ENCODE data around the gene IPO4. TPM values are rescaled to one million over a fixed set of nuclear protein-coding genes. Genes with fewer than 3 reads are reported as not detected.
"Not testable (repeated sequence)": the region's sequence is repeated elsewhere in the genome, so short reads cannot be mapped to it uniquely, and the experiment has no call there.

IPO4 gene
- total RNA-seq, 1 experiment from 2014 or later: 116 TPM

DNA sequence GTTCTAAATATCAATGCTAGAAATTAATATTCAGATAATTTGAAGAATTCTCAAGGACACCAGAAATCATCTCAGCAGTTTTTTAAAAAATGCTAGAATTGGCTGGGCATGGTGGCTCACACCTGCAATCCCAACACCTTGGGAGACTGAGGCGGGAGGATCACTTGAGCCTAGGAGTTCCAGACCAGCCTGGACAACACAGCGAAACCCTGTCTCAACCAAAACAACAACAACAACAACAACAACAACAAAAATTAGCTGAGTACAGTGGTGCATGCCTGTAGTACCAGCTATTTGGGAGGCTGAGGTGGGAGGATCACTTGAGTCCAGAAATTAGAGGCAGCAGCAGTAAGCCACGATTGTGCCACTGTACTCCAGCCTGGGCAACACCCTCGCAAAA is 30.5 kb upstream of the IPO4 start:
- Histone ChIP-seq H4K91ac (ENCODE audit: insufficient read length, low read depth, low read length) (no peak overlapping the region), H2BK12ac (ENCODE audit: insufficient read length, low read depth, low read length) (no peak overlapping the region), H3K79me1 (ENCODE audit: insufficient read depth, low read depth, low read length, poor library complexity, severe bottlenecking) (peaks cover 11% of the 10 kb centered on the region), H4K20me1 (ENCODE audit: control insufficient read depth, insufficient read depth, insufficient read length) (no peaks in the 10 kb centered on the region), H4K8ac (replicated peaks; ENCODE audit: insufficient read length, low read depth, low read length) (no peak overlapping the region), H3K27ac (ENCODE audit: insufficient read length, low read depth, low read length) (no peak overlapping the region), H2BK20ac (ENCODE audit: low read depth, low read length, poor library complexity, severe bottlenecking) (no peak overlapping the region), H3K14ac (ENCODE audit: insufficient read depth, low read length) (no peak overlapping the region), H3K23me2 (ENCODE audit: insufficient read length, low read depth, low read length, poor library complexity, severe bottlenecking) (peaks cover 8% of the 10 kb centered on the region), H2AK5ac (ENCODE audit: insufficient read length, low read length) (no peak overlapping the region), H3K79me2 (ENCODE audit: insufficient read depth, low read length) (peaks cover 3% of the 10 kb centered on the region; the same call in 1 of the 2 replicates), H4K5ac (ENCODE audit: insufficient read length, low read depth, low read length) (no peak overlapping the region), H2BK15ac (ENCODE audit: low read depth, low read length) (no peak overlapping the region), H3K4ac (ENCODE audit: low read depth, low read length) (no peak overlapping the region), H3K56ac (ENCODE audit: insufficient read length, low read depth, low read length) (no peak overlapping the region), H3K4me2 (ENCODE audit: insufficient read depth, insufficient read length, low read length) (no peak overlapping the region), H3K23ac (ENCODE audit: insufficient read length, low read depth, low read length) (no peak overlapping the region), H3K9ac (ENCODE audit: extremely low read depth, insufficient read length, low read length) (no peak overlapping the region), H2BK120ac (ENCODE audit: low read depth, low read length, poor library complexity, severe bottlenecking) (no peak overlapping the region), H3K4me1 (ENCODE audit: insufficient read depth, low read length) (no peaks in the 10 kb centered on the region), H2AFZ (ENCODE audit: low read length) (no peak overlapping the region), H3K9me3 (ENCODE audit: control insufficient read depth, low read depth, low read length) (no peaks in the 10 kb centered on the region), H3K27me3 (ENCODE audit: insufficient read depth, low read length) (no peaks in the 10 kb centered on the region), H2BK5ac (ENCODE audit: insufficient read length, low read length) (no peak overlapping the region), H3K18ac (ENCODE audit: insufficient read length, low read depth, low read length) (no peak overlapping the region), H3T11ph (ENCODE audit: low read length) (no peak overlapping the region)
- DNase-seq: no peak
- peaks cover 11 to 13% of the 10 kb centered on the region in 2 experiments for H3K4me1 Mint-ChIP-seq
- no peak overlapping the region for H3K27ac Mint-ChIP-seq
- no peak overlapping the region for H3K4me3 Mint-ChIP-seq
- no peaks in the 10 kb centered on the region for H3K9me3 Mint-ChIP-seq
- WGBS (ENCODE audit: extremely low coverage, insufficient read length, low lambda C conversion rate): no CpG with 5 or more reads among the region's 4 CpGs
- H3K36me3 Mint-ChIP-seq (ENCODE audit: insufficient read depth in 1 of 3, low read depth in 3 of 3): peaks cover 0 to 13% (median 9%) of the 10 kb centered on the region in 3 experiments; a peak in 5 of 7 replicates
- no peaks in the 10 kb centered on the region for H3K27me3 Mint-ChIP-seq (ENCODE audit: low read depth)
- TF ChIP-seq, protein P1, sequence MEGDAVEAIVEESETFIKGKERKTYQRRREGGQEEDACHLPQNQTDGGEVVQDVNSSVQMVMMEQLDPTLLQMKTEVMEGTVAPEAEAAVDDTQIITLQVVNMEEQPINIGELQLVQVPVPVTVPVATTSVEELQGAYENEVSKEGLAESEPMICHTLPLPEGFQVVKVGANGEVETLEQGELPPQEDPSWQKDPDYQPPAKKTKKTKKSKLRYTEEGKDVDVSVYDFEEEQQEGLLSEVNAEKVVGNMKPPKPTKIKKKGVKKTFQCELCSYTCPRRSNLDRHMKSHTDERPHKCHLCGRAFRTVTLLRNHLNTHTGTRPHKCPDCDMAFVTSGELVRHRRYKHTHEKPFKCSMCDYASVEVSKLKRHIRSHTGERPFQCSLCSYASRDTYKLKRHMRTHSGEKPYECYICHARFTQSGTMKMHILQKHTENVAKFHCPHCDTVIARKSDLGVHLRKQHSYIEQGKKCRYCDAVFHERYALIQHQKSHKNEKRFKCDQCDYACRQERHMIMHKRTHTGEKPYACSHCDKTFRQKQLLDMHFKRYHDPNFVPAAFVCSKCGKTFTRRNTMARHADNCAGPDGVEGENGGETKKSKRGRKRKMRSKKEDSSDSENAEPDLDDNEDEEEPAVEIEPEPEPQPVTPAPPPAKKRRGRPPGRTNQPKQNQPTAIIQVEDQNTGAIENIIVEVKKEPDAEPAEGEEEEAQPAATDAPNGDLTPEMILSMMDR (conservative IDR thresholded peaks at IDR 0.05): no peak

DNA sequence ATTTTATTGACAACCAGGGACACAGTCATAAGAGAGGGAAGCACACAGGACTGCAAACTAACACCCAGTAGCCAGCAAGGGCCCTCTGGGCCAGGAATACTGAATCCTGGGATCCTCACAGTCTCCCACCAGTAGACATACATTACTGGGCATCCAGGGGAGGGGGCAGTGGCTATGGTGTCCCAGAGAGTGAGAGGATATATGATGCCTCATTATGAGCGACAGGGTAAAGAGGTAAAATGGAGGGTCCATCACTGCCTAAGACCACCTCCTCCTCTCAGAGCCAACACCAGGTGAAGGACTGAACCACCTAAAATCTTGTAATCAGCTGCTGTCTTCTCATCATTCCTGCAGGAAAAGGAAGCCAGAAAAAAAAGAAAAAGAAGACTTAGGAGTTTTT is 28.3 kb upstream of the IPO4 start:
- not testable (repeated sequence) for DNase-seq; H2BK15ac ChIP-seq (ENCODE audit: low read depth, low read length); H2BK12ac ChIP-seq (ENCODE audit: insufficient read length, low read depth, low read length); H3K4ac ChIP-seq (ENCODE audit: low read depth, low read length); H3K4me3 Mint-ChIP-seq; H3K4me2 ChIP-seq (ENCODE audit: insufficient read depth, insufficient read length, low read length); H3K18ac ChIP-seq (ENCODE audit: insufficient read length, low read depth, low read length); H3K27ac Mint-ChIP-seq; H2BK20ac ChIP-seq (ENCODE audit: low read depth, low read length, poor library complexity, severe bottlenecking); H3K4me1 ChIP-seq (ENCODE audit: insufficient read depth, low read length); H3K9me3 ChIP-seq (ENCODE audit: control insufficient read depth, low read depth, low read length); H2BK5ac ChIP-seq (ENCODE audit: insufficient read length, low read length); H3K27me3 ChIP-seq (ENCODE audit: insufficient read depth, low read length); H3K79me1 ChIP-seq (ENCODE audit: insufficient read depth, low read depth, low read length, poor library complexity, severe bottlenecking); H4K91ac ChIP-seq (ENCODE audit: insufficient read length, low read depth, low read length); H3K14ac ChIP-seq (ENCODE audit: insufficient read depth, low read length); H3K23ac ChIP-seq (ENCODE audit: insufficient read length, low read depth, low read length); H2AFZ ChIP-seq (ENCODE audit: low read length); H3K9me3 Mint-ChIP-seq; H3K27ac ChIP-seq (ENCODE audit: insufficient read length, low read depth, low read length); H3T11ph ChIP-seq (ENCODE audit: low read length); H3K27me3 Mint-ChIP-seq (ENCODE audit: low read depth); H3K56ac ChIP-seq (ENCODE audit: insufficient read length, low read depth, low read length); H4K8ac ChIP-seq (replicated peaks; ENCODE audit: insufficient read length, low read depth, low read length); H3K9ac ChIP-seq (ENCODE audit: extremely low read depth, insufficient read length, low read length); H4K5ac ChIP-seq (ENCODE audit: insufficient read length, low read depth, low read length); H4K20me1 ChIP-seq (ENCODE audit: control insufficient read depth, insufficient read depth, insufficient read length); H2AK5ac ChIP-seq (ENCODE audit: insufficient read length, low read length); H3K79me2 ChIP-seq (ENCODE audit: insufficient read depth, low read length); H2BK120ac ChIP-seq (ENCODE audit: low read depth, low read length, poor library complexity, severe bottlenecking)
- H3K4me1 Mint-ChIP-seq: peaks cover 18 to 26% of the 10 kb centered on the region in 2 experiments
- H3K36me3 Mint-ChIP-seq (ENCODE audit: insufficient read depth in 1 of 3, low read depth in 3 of 3): peaks cover 0 to 15% (median 9%) of the 10 kb centered on the region in 3 experiments; a peak in 5 of 7 replicates
- H3K23me2 ChIP-seq (ENCODE audit: insufficient read length, low read depth, low read length, poor library complexity, severe bottlenecking): peaks cover 11% of the 10 kb centered on the region
- WGBS (ENCODE audit: extremely low coverage, insufficient read length, low lambda C conversion rate): no CpG with 5 or more reads among the region's 1 CpG
